ENCODE results near the gene CR1. TPM values are rescaled to one million over a fixed set of nuclear protein-coding genes. Genes with fewer than 3 reads are reported as not detected.
A peak's percentile ranks its signal among the peaks of the same experiment; 100 is the strongest.

CR1 gene
- total RNA-seq, 1 donor from 2014 or later: 0.51 TPM

GRCh38 chr1:207649865-207650580 lies 154.1 kb downstream of the CR1 start:
- no peak for DNase-seq (ENCODE audit: low spot score)
- Mint-ChIP-seq H3K4me1 (ENCODE audit: unreplicated experiment) (peaks cover 45% of the 10 kb centered on the region), H3K9me3 (ENCODE audit: unreplicated experiment) (no peaks in the 10 kb centered on the region), H3K4me3 (ENCODE audit: unreplicated experiment) (peak overlapping the region; percentile 8), H3K36me3 (ENCODE audit: low read depth, unreplicated experiment) (peaks cover 7% of the 10 kb centered on the region), H3K27ac (ENCODE audit: unreplicated experiment) (peak overlapping the region; percentile 28), H3K27me3 (ENCODE audit: unreplicated experiment) (peaks cover 9% of the 10 kb centered on the region)
- TF ChIP-seq, protein P1, sequence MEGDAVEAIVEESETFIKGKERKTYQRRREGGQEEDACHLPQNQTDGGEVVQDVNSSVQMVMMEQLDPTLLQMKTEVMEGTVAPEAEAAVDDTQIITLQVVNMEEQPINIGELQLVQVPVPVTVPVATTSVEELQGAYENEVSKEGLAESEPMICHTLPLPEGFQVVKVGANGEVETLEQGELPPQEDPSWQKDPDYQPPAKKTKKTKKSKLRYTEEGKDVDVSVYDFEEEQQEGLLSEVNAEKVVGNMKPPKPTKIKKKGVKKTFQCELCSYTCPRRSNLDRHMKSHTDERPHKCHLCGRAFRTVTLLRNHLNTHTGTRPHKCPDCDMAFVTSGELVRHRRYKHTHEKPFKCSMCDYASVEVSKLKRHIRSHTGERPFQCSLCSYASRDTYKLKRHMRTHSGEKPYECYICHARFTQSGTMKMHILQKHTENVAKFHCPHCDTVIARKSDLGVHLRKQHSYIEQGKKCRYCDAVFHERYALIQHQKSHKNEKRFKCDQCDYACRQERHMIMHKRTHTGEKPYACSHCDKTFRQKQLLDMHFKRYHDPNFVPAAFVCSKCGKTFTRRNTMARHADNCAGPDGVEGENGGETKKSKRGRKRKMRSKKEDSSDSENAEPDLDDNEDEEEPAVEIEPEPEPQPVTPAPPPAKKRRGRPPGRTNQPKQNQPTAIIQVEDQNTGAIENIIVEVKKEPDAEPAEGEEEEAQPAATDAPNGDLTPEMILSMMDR (IDR thresholded peaks at IDR 0.05; ENCODE audit: unreplicated experiment): no peak

GRCh38 chr1:207651583-207651982 lies 155.6 kb downstream of the CR1 start:
- DNase-seq (ENCODE audit: low spot score): no peak
- TF ChIP-seq, protein P1 (IDR thresholded peaks at IDR 0.05; ENCODE audit: unreplicated experiment): no peak
- H3K9me3 Mint-ChIP-seq (ENCODE audit: unreplicated experiment): no peaks in the 10 kb centered on the region

DNA sequence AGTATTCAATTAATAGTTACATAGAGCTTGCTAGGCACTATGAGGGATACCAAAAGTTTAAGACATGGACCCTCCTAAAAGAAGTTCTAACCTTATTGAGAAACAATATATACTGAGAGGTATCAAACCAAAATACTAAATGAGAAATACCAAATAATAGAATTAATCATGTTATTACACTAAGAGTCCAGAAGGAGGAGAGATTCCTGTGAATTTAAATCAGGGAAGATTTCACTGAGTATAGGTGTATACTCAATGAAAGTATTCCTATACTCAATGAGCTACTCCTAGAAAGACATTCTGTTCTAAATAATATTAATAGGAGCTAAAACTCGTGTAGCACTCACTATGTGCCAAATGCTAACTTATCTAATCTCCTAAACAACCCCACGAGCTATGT lies 158.4 kb downstream of the CR1 start:
- Mint-ChIP-seq H3K4me1 (ENCODE audit: unreplicated experiment) (peaks cover 13% of the 10 kb centered on the region), H3K27me3 (ENCODE audit: unreplicated experiment) (no peaks in the 10 kb centered on the region), H3K9me3 (ENCODE audit: unreplicated experiment) (no peaks in the 10 kb centered on the region), H3K36me3 (ENCODE audit: low read depth, unreplicated experiment) (peaks cover 19% of the 10 kb centered on the region), H3K4me3 (ENCODE audit: unreplicated experiment) (no peak overlapping the region), H3K27ac (ENCODE audit: unreplicated experiment) (no peak overlapping the region)
- TF ChIP-seq, protein P1 (IDR thresholded peaks at IDR 0.05; ENCODE audit: unreplicated experiment): peak; percentile 64
- DNase-seq (ENCODE audit: low spot score): no peak

More at GRCh38 chr1:207651583-207651982, 155.6 kb downstream of the CR1 start:
- Mint-ChIP-seq H3K4me1 (ENCODE audit: unreplicated experiment) (peaks cover 37% of the 10 kb centered on the region), H3K27ac (ENCODE audit: unreplicated experiment) (no peak overlapping the region), H3K4me3 (ENCODE audit: unreplicated experiment) (no peak overlapping the region), H3K36me3 (ENCODE audit: low read depth, unreplicated experiment) (peaks cover 11% of the 10 kb centered on the region), H3K27me3 (ENCODE audit: unreplicated experiment) (peaks cover 5% of the 10 kb centered on the region)

GRCh38 chr1:207658408-207658807 lies 162.5 kb downstream of the CR1 start:
- peaks cover 36% of the 10 kb centered on the region for H3K36me3 Mint-ChIP-seq (ENCODE audit: low read depth, unreplicated experiment)

More at GRCh38 chr1:207658408-207658807, 162.5 kb downstream of the CR1 start:
- Mint-ChIP-seq H3K9me3 (ENCODE audit: unreplicated experiment) (peaks cover 5% of the 10 kb centered on the region), H3K27ac (ENCODE audit: unreplicated experiment) (no peak overlapping the region), H3K4me3 (ENCODE audit: unreplicated experiment) (peak overlapping the region; percentile 33), H3K4me1 (ENCODE audit: unreplicated experiment) (no peaks in the 10 kb centered on the region), H3K27me3 (ENCODE audit: unreplicated experiment) (no peaks in the 10 kb centered on the region)
- TF ChIP-seq, protein P1 (IDR thresholded peaks at IDR 0.05; ENCODE audit: unreplicated experiment): no peak
- DNase-seq (ENCODE audit: low spot score): no peak

Measured in endothelial cell (in vitro differentiated cells).